HG03095 (cell line): ENCODE data around the gene DNAH11.
"Not testable (repeated sequence)": the region's sequence is repeated elsewhere in the genome, so short reads cannot be mapped to it uniquely, and the experiment has no call there.

ENCODE experiments used
- ATAC-seq: cut with Tn5 transposase; IDR thresholded peaks from one replicate; pipeline ENCODE4 v1.9.1; 2021; ENCODE audit warnings: moderate library complexity; ENCODE audit not compliant: unreplicated experiment

The DNAH11 gene

DNA sequence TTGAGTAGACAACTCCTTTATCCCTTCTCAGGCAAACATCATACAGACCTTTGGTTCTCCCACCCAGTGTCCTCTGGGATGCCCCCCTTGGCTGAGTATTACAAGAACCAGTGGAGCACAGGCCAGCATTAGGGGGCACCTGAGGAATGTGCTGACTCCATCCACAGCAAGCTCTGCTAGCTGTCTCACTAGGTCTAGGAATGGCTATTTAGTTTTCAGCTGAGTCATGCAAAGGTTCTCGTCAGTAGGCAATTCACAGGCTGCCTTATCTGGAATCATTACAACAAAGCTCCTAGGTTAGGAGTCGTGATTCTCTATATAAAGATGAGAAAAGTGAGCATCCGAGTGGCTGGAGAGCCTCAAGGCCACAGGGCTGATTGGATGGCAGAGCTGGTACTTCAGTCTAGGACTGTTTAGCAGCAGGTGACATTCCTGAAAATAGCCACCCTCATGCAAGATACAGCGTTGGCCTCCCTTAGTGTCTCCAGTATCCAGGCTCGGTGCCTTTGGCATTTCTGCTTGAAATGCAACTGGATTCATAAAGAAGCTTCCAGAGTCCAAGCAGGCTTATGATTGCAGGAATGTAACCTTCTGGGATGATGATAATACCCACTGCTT, 327.1 kb downstream of the DNAH11 start:
- no peak for ATAC-seq

DNA sequence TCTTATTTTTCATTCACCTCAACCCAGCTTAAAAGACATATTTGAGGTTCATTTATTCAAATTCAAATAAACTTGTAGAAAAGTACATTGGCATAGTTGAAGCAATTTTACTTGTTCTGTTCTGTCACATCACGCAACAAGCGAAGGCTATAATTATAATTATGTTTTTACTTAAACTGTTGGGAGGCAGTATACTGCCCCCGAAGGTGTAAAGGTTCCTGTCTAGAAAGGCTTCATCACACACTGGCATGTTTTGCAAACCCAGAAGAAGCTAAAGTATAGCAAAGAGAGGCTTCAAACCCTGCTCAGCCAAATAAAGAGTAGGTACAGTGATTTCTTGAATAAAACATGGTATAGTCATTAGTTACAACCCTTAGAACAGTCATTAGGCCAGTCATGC, 340.2 kb downstream of the DNAH11 start:
- no peak for ATAC-seq

DNA sequence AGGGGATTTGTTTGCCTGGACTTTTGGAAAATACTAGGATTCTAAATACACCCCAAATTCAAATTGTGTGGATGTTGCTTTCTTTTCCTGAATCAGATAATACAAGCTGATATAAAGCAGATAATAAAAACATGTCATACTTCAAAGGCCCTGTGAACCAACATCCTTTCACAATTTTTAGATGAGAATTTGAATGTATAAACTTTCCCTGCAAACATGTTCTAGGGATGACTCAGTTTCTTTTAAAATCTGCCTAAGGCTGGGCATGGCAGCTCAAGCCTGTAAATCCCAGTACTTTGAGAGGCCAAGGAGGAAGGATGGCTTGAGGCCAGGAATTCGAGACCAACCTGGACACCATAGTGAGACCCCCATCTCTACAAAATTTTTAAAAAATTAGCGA, 340.7 kb downstream of the DNAH11 start:
- ATAC-seq: not testable (repeated sequence)

DNA sequence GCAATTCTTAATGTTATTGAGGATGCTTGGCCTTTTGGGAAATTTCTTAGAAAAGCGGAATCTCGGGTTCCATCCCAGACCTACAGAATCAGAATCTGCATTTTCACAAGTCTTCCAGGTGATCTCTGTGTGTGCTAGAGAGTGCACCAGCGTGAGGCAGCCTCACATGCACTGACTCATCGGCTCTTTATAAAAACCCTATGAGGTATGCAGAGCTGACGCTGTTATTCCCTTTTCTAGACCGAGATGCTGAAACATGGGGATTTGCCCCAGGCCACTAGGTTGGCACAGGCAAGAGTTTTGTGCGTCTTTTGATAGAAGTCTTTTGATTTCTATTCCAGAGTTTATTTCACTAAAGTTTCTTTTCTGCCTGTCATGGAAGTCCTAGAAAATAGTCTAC, 341.7 kb downstream of the DNAH11 start:
- ATAC-seq: no peak

DNA sequence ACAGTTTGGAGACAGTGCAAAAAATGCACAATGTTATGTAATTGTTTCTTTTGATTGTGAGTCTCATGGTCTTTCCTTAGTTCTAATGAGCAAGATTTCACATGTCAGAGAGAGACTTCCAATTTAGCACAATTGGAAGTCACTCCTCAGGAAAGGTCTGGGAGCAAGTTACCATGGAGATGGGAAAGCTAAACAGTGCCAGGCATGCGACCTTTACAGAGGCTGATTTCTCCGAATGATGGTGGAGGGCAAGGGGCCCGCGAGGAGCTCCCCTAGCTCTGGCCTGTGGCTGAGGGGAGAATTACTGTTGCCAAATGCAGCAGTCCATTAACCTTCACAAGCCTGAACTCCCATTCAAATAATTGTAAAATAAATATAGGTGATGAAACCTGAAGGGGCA, 343.6 kb downstream of the DNAH11 start:
- no peak for ATAC-seq

DNA sequence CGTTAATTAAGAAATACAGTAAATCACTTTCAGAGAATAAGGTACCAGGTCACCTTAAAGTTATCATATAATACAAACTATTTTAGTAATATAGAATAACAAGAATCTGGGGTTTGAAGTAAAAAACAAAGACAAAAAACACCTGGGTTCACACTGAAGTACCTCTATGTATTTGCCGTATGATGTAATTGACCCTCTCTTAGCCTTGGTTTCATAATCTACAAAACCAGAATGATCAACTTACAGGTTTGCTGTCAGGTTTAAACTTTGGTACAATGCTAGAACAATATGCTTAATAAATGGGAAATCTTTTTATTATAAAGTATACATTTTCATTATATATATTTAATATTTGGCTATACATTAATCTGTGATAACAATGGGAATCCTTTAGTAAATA, 344.5 kb downstream of the DNAH11 start:
- no peak for ATAC-seq

DNA sequence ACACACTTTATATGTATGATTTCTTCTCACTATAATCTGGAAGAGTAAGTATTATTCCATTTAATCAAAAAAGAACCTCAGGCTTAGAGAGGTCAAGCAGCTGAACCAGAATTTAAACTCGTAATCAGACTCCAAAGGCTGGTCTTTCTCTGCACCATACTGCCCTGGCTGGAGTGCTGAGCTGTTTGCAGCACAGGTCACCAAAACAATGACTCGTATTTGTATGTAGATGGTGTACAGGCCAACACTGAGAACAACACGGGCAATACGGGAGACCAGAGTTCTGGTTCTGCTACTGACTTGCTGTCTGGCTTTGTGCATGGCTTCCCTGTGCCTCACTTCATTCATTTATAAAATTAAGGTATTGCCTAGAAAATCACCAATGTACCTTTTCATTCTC, 344.9 kb downstream of the DNAH11 start:
- ATAC-seq: no peak

DNA sequence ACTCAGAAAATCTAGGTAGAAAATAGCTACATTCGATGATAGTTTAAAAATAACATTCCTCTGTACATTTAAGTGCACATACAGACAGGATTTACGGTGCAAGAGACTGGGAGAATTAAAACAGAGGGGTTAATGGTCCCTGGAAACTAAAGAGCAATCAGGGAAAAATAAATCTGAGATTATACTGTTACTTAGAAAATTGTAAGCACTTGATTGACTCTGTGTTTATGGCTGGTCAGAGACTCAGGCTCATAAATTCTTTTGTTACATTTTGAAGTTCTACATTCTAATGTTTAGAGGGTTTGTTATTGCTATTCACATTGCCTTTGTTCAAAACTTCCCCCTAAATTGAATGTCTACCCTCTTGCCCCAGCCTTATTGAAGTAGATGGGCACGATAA, 348.5 kb downstream of the DNAH11 start:
- ATAC-seq: no peak

DNA sequence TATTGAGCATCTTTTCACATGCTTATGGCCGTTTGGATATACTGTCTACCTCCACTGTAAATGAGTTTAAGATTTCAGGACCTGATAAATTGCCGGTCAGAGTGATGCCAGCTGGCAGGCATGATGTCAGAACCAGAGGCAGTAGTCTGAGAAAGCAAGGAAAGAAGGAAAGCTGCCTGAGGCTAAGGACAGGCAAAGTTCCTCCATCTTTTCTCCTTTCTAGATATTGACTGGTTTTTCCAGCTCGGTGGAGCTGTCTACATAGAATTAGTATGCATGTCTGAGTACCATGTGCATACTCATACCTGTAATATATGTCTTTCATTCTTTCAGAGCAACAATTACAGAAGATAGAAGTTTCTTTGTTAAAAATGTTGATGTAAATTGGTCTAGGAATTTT, 350.6 kb downstream of the DNAH11 start:
- ATAC-seq: no peak

DNA sequence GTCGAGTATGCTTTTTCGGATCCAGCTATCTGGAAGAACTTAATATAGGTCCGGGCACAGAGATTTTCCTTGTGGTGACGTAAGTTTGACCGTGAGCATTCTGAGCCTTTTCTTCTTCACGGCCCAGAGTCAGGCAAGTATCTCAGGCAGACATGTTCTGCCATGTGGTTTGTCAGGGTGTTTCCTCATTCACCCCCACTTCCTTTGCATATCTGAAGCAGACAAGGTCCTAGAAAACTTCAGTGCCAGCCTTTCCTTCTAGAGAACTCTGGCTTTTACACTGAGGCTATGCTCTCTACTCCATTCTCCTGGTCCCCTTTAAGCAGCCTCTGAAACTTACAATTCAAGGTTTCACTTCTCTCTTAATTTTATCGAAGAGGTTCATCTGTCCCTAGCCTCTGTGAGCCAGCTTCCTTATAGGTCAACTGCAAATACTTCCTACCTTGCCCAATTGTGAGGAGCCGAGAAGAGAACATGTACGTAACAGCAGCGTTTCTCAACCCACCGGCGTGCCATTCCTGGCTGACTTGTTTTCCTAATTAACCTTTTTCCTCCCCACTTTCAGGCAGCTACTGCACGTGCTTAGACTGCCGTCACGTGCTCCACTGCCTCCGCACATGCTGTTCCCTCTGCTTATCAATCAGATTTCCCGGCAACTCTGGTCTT, 355.6 kb downstream of the DNAH11 start:
- peak; percentile 95 for ATAC-seq

DNA sequence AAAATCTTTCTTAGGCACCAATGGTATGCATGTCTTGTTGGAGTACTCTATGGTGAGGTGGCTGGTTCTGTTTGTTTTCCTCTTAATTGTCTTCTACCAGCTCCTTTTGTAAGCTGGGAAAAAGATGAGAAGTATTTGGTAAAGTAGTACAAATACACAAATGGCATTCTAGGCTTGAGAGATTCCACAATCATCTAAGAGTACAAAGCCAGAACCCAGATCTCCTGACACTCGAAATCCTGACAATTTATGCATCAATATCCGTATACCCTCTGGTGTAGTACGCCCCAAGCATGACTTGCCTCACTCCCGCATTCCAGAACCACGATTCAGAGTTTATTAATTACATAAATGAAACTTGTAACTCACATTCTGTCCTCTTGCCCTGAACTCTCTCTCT, 359.4 kb downstream of the DNAH11 start:
- ATAC-seq: no peak

DNA sequence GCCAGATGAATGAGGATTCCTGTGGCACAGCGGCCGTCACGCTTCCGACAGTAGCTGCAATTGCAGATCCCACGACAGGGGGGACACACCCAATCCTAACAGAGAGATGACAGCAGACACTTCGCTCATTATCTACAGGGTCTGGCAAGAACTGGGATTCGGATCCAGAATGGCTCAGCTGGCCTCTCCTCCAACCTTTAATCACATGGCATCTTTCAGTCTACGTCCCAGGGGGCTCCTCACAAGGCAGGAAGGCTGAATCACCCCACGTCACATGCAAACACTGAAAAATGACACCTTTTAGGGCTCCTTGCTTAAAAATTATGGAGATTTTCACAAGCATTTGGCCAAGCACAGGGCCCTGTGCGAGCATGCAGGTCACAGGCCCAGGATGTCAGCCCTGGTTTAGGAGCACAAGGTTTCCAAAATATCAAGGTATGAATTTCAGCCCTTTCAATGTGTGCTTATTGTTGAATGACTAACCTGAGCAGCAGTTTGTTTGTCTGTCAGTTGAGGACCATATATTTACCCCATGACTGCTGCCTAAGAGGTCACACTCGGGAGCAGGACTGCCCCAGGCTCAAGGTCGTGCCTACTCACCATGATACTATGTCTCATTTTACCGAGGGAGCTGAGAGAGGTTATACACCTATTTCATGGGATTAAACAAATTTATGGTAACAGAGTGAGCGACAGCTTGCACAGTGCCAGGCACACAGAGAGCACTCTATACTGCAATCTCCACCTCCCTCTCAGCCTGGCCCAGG, 360.4 kb downstream of the DNAH11 start:
- no peak for ATAC-seq

DNA sequence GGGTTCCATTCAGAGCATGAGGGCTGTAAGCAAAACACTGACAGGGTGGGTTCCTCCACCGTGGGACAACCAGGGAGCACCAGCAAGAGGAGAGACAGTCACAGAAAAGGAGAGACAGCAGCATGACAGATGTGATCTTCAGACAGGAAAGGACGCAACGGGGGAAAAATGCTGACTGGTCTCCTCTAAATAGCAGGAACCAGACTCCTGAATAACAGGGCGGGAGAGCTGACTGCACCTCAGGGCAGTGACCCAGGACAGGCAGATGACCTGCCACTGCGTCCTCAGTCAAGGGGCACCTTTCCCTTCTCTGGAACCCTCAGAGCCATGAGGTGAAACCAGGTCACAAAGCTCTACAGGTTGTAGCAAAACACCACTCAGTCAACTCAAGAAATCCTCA, 365.9 kb downstream of the DNAH11 start:
- ATAC-seq: no peak

DNA sequence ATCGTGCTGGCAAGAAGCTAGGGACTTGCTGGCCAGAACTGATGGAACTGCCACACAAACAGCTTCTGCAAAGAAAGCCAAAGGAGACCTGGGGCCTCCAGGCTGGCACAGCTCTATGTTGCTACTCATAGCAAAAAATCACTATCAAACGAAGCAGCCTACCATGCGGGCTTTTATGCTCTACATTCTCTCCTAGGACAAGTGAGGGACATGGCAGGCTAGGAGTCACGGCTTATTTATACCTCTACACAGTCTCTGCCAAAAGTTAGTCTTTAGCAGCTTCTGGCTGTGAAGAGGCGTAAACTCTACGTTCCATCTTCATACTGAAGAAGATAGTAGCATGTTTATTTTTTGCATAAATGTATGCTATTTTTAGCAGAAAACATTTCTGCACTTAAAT, 367.4 kb downstream of the DNAH11 start:
- no peak for ATAC-seq

DNA sequence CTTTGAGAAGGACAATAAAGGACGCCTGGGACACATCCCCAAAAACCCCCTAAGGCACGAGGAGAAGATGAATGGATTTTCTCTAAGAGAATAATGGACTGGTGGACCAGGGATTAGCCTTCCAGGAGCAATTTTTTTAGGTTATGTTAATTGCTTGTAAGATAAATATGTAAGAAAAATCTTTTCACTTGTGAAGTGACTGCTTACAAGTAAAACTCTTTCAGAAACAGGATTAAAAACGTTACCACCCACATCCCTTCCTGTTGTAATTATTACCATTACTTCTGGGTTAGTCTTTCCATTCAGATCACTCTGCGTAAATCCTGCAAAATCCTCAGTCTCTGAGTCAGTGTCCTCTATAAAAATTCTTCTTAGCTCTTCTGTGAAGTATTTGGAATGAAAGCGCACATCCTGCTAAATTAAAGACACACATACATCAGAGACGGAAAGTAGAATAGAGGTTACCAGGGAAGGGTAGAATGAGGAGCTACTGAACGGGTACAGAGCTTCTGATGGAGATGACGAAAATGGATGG, 368.6 kb downstream of the DNAH11 start:
- no peak for ATAC-seq

DNA sequence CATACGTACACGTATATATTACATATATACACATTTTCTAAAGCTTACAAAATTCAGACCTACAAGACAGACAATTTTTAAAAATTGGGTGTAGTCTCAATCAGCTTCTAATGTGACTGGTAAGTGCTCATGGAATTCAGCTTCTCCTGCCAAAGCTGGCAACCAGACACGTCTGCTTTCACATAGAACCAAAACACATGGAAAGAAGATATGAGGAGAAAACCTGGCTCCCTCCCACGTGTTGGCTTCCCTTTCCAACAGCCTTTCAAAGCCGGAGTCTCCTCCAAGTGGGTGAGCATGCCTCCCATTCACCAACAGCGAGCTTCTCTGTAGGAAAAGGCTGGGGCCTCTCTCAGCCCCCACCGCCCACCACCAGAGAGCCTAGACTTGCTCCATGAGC, 369.5 kb downstream of the DNAH11 start:
- ATAC-seq: no peak

DNA sequence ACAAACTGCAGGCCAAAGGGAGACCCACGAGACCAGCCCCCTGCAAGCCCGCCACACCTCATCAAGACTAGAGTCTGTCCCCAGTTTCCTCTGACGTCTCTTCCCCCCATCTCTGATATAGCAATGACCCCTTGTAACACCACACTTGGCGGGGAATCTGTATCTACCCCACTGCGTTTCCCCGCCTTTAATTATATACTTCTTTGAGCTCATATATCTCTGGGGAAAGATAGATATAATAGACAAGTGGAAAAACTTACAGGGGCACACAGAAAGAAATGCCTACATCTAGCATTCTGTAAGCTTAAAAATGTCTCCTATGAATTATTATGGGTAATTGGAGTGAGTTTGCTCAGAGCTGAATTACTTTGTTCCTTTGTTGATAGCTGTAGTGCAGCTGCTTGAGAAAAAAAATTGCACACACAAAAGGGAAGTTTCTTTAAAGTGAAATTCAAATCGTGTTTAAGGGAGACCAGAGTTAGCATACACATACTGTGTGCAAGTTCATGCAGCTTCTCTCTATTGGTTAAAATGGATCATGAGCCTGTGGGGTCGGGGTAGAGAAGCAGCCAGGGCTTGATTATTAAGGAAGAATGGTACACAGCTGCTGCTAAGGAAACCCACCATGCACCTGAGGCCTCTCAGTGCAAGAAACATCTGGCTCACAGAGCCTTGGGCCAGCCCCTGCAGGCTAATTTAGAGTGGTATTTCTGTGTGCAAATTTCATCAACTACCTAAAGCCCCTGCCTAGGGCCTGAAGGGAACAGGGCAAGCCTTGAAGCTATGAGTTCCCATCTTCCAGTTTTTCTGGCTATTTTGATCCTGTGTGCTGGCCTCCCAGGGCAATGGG, 370.3 kb downstream of the DNAH11 start:
- ATAC-seq: no peak

DNA sequence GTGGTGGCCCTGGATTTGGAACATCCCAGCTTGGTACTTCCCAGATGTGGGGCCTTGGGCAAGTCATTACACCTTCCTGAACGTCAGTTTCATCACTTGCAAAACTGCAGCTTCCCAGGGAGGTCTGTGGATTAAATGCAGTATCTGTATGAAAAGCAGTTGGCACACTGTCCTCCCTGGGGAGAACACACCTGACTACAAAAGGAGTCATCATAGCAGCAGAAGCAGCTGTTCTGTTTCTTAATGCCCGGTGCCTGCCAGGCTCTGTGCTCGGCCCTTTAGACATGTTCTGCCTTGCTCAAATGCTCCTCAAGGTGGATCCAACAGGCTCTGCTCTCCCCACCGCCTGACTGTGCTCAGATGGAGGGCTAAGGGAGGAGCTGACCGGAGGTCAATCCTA, 371.8 kb downstream of the DNAH11 start:
- no peak for ATAC-seq

DNA sequence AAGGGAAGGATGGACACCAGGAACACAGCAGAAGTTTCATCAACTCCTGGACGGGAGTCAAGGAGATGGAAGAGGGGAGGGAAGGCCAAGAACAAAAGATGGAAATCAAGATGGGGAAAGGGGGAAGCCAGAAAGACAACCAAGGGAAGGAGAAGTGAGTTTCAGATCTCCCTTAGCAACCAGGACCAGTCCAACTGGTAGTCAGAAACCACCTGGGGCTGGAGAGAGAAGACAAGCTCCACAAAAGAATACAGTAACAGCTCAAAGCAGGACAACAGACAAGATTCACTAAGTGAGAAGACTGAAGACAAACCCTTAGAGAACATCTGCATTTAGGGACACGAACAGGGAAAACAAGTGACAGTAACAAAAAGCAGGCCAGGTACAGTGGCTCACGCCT, 372.3 kb downstream of the DNAH11 start:
- ATAC-seq: no peak

DNA sequence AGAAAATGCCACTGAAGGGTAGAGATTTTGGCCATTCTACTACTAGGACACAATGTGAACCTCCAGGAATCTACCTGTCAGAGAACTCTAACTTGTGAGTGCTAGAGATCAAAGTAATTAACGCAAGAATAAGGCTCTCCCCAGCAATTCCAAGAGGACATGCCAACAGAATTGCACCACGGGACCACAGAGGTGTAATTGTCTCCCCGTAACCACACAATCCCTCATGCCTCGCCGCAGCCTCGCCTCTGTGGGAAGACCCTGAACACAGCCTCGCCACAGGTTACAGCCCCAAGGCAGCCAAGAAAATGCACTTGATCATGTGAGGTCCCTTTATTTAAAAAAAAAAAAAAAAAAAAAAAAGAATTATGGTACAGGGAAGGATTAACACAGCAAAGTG, 373.3 kb downstream of the DNAH11 start:
- ATAC-seq: no peak

DNA sequence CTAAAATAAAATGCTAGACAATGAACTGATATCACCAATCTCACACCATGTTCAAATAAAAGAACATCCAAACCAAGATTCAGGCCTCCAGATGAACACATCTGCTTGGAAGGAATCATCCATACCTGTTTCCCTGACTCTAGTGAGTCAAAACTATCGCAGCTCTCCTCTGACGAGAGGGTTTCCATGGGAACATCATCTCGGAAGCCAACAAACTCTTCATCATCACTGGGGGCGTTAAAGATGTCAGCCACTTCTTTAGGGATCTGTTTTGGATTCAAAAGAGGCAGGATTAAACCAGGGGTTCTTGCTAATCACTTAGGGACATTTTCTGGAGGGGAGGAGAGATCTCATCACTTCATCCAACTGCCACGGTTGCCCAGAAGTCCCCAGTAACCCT, 373.8 kb downstream of the DNAH11 start:
- no peak for ATAC-seq
